ENCODE measurements around the gene OR4D2. TPM values are rescaled to one million over a fixed set of nuclear protein-coding genes. Genes with fewer than 3 reads are reported as not detected.
A peak's percentile ranks its signal among the peaks of the same experiment; 100 is the strongest.

Gene OR4D2
- total and polyA plus RNA-seq, 2 of the 8 experiments (the other 6 are each of a cell fraction or from before 2014, with no cell fraction given) = not detected

- TF ChIP-seq CHD7 (IDR thresholded peaks at IDR 0.05; ENCODE audit: insufficient replicate concordance, low read length) = no peak
- no peak for TF ChIP-seq RXRA (IDR thresholded peaks at IDR 0.05; ENCODE audit: insufficient read depth, low read depth, low read length)
- no peak for TF ChIP-seq SUZ12 (IDR thresholded peaks at IDR 0.05; ENCODE audit: low read length)
- TF ChIP-seq SP1 (IDR thresholded peaks at IDR 0.05; ENCODE audit: low read depth, low read length) = no peak
- TF ChIP-seq RAD21 (IDR thresholded peaks at IDR 0.05 in 1 of 2, conservative IDR thresholded peaks at IDR 0.05 in 1 of 2; ENCODE audit: low read depth in 2 of 2, low read length in 2 of 2) = peak in 1 of 2 experiments; percentile 36; a peak in 3 of 4 replicates
- TF ChIP-seq SIN3A (conservative IDR thresholded peaks at IDR 0.05 in 1 of 2, IDR thresholded peaks at IDR 0.05 in 1 of 2; ENCODE audit: low read depth in 1 of 2, low read length in 2 of 2) = peak; percentile 84 to 98; a peak in 3 of 4 replicates
- peak; percentile 95 for TF ChIP-seq CREB1 (IDR thresholded peaks at IDR 0.05)
- no peak for TF ChIP-seq HDAC6 (IDR thresholded peaks at IDR 0.05; ENCODE audit: low read depth, low read length)
- 0 out of 2 replicates have a peak, but pooled peaks have one; percentile 76 for TF ChIP-seq FOSL1 (IDR thresholded peaks at IDR 0.05; ENCODE audit: insufficient read depth, low read depth, low read length)
Measured at GRCh38 chr17:58219007-58219788, 52.4 kb downstream of the OR4D2 start, which contains the start of gene MKS1 (continued).
